ENCODE results near the gene LPAR2. TPM values are rescaled to one million over a fixed set of nuclear protein-coding genes. Genes with fewer than 3 reads are reported as not detected.

LPAR2 gene
- total RNA-seq, 1 donor from 2014 or later = 40.3 TPM

DNA sequence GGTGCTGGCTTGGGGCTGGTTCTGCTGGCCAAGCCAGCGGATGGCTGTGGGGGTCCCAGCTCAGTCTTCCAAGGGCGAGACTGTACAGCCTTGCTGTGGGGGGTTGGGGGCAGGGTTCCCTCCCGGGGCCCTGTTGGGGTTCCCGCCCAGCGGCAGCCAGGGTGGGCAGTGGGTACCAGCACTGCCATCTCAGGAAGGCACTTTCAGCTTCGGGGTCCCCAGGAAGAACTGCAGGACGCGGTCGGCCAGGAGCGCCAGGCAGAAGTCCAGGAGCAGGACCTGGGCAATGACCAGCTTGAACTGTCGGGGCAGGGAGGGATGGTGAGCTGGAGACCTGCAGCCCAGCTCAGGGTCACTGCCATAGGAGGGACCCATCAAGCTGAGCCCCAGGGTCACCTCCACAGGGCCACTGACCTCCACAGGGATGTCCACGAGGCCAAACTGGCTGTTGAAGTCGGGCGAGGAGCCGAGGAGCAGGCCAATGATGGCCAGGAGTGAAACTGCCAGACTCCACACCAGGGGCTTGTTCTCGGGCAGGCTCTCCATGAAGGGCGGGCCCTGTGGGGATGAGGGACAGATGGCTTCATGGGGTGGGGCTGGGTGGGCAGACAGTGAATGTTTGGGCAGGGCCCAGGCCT, 17.3 kb upstream of the LPAR2 start:
- intact Hi-C loops (cut with DNase I) = no loop called here
- no peak overlapping the region for H3K4me3 ChIP-seq
- ATAC-seq (no peak), DNase-seq (no peak)
- peaks cover 14% of the 10 kb centered on the region for H3K4me1 ChIP-seq
- peaks cover 70% of the 10 kb centered on the region for H3K36me3 ChIP-seq
- H3K9me3 ChIP-seq = no peaks in the 10 kb centered on the region
- H3K27ac ChIP-seq = no peak overlapping the region
- H3K27me3 ChIP-seq (ENCODE audit: low read depth) = no peaks in the 10 kb centered on the region
- no peak for TF ChIP-seq CTCF (IDR thresholded peaks at IDR 0.05)

DNA sequence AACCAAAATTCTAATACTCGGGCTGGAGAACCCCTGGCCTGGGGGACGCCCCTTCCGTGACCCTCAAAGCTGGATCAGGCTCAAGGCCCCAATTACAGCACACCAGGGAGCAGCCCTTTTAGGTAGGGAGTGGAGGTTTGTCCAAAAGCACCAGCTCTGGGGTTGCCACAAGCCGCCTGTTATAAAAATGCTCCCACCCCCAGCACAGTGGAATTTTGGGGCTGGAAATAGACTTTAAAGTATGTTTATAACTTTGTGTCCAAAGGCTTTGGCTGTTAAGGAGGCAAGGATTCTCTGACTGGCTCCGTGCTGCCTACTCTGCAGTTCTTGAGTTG, 16.0 kb upstream of the LPAR2 start:
- no peak for ATAC-seq
- no peak for DNase-seq
- Histone ChIP-seq H3K27me3 (ENCODE audit: low read depth) (no peaks in the 10 kb centered on the region), H3K36me3 (peaks cover 67% of the 10 kb centered on the region), H3K4me3 (peak overlapping the region; percentile 93), H3K27ac (peak overlapping the region; percentile 91), H3K4me1 (peaks cover 14% of the 10 kb centered on the region), H3K9me3 (no peaks in the 10 kb centered on the region)
- TF ChIP-seq CTCF (IDR thresholded peaks at IDR 0.05) = no peak
- intact Hi-C loops (cut with DNase I) = no loop called here

- H3K27ac ChIP-seq = peak within 1 kb of the TSS; percentile 91
These were observed 15.4 kb upstream of the LPAR2 start, which contains the start of gene GMIP for GRCh38 chr19:19643158-19644053. TSS of gene GMIP (minus strand) at chr19:19643657. CDS start at chr19:19643529, 128 bp downstream.

DNA sequence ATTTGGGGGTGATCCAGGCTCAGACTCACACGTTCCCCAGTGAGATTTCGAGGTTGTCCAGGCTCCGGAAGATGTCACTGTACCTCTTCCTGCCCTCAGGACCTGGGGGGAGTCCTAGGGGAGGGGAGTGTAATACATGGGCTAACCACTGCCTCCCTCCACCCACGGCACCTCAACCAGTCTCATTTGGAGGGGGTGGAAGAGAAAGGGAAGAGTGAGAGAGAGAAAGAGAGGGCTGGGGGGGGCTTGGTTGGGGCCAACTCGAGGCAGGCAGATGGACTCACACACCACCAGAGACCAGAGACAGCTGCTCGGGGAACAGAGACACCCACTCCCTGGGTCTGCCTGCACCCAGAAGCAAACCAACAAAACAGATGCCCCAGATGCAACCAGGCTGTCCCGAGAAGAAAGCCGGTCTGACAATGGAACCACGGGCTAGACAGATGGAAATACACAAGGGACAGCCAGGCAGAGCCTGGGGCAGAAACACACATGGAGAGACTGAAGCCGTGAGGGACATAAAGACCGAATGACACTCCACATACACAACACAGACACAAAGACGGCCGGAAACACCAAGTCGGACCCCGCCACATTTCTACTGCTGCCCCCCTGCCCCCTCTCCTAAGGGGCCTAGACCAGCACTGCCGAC, 14.6 kb upstream of the LPAR2 start:
- DNase-seq (no peak), ATAC-seq (peak; percentile 1 to 14)
- no peak for TF ChIP-seq CTCF (IDR thresholded peaks at IDR 0.05)
- peaks cover 14% of the 10 kb centered on the region for H3K4me1 ChIP-seq
- no peaks in the 10 kb centered on the region for H3K9me3 ChIP-seq
- H3K27me3 ChIP-seq (ENCODE audit: low read depth) = no peaks in the 10 kb centered on the region
- intact Hi-C loops (cut with DNase I) = no loop called here
- H3K36me3 ChIP-seq = peaks cover 63% of the 10 kb centered on the region
- H3K27ac ChIP-seq = peak overlapping the region; percentile 91
- H3K4me3 ChIP-seq = peak overlapping the region; percentile 93

More at GRCh38 chr19:19643158-19644053, 15.4 kb upstream of the LPAR2 start, which contains the start of gene GMIP:
- Histone ChIP-seq H3K4me1 (peaks cover 14% of the 10 kb centered on the region), H3K4me3 (peak within 1 kb of the TSS; percentile 93), H3K9me3 (no peaks in the 10 kb centered on the region), H3K36me3 (peaks cover 63% of the 10 kb centered on the region), H3K27me3 (ENCODE audit: low read depth) (no peaks in the 10 kb centered on the region)
- intact Hi-C loops (cut with DNase I) = no loop called here
- TF ChIP-seq CTCF (IDR thresholded peaks at IDR 0.05) = peak; percentile 88
- DNase-seq = peak; percentile 90
- ATAC-seq = peak; percentile 92 to 95

GRCh38 chr19:19637523-19638251, 9.7 kb upstream of the LPAR2 start:
- no peak for TF ChIP-seq CTCF (IDR thresholded peaks at IDR 0.05)
- ATAC-seq (peak; percentile 20 to 56), DNase-seq (no peak)
- Histone ChIP-seq H3K9me3 (no peaks in the 10 kb centered on the region), H3K27me3 (ENCODE audit: low read depth) (no peaks in the 10 kb centered on the region), H3K4me1 (peaks cover 3% of the 10 kb centered on the region), H3K36me3 (peaks cover 78% of the 10 kb centered on the region), H3K27ac (no peak overlapping the region), H3K4me3 (no peak overlapping the region)
- intact Hi-C loops (cut with DNase I) = no loop called here

All from lower lobe of right lung (tissue), 2 donors.